NCI-H526 (cell line): ENCODE results near the gene SAMD4A.

ENCODE experiments used
- DNase-seq, 2 experiments: peaks; one replicate each; lab custom pipeline; 2025; lab: John Stamatoyannopoulos, UW

SAMD4A gene, protein sequence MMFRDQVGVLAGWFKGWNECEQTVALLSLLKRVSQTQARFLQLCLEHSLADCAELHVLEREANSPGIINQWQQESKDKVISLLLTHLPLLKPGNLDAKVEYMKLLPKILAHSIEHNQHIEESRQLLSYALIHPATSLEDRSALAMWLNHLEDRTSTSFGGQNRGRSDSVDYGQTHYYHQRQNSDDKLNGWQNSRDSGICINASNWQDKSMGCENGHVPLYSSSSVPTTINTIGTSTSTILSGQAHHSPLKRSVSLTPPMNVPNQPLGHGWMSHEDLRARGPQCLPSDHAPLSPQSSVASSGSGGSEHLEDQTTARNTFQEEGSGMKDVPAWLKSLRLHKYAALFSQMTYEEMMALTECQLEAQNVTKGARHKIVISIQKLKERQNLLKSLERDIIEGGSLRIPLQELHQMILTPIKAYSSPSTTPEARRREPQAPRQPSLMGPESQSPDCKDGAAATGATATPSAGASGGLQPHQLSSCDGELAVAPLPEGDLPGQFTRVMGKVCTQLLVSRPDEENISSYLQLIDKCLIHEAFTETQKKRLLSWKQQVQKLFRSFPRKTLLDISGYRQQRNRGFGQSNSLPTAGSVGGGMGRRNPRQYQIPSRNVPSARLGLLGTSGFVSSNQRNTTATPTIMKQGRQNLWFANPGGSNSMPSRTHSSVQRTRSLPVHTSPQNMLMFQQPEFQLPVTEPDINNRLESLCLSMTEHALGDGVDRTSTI

DNA sequence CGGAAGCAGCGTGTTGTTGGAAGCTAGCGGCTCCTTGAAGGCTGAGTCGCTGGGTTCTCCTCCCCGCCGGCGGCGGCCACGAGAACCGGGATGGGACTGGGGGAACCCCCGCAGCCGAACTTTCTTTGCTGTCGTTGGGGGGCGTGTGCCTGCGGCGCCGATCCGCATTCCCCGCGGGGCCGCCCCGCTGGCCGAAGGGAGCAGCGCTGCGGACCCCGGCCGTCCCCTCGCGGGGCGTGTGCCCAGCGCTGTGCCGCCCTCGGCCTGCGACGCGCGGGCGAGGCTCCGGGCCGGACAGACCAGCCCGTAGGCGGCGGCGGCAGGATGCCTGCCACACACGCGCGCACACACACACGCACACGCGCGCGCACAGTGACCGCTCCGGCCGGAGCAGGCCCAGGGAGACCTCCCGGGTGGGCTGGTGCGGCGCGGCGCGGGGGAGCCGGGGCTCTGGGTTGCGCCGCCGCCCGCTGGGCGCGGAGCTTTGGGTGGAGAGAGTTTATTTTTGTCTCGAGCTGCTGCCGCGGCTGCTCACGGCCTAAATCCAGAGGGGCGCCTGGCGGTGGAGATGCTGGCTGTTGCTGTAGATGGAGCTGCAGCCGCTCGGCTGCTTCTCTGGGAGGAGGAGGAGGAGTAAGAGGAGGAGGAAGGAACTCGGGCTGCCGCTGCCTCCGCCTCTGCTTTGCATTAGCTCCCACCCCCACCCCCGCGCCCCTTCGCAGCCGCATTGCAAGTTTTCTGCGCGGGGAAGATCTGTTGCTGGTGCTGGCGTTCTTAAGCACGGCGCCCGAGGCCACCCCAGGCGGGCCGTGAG lies at the start of gene SAMD4A:
TSS of gene SAMD4A (plus strand) at position 719 of the 814 bp plus-strand sequence. CDS start 789 bp downstream, outside the sequence.
- peak; percentile 53 to 90 for DNase-seq

DNA sequence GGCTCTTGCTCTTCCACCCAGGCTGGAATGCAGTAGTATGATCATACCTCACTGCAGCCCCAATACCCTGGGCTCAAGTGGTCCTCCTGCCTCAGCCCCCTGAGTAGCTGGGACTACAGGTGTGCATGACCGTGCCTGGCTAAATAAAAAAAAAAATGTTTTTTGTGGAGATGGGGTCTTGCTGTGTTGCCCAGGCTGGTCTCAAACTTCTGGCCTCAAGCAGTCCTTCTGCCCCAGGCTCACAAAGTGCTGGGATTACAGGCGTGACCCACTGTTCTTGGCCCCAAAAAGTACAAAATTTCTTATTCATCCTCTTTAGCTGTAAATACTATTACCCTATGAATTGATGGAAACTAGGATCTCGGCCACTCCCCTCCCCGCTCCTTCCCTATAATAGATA lies 42.5 kb upstream of the SAMD4A start:
- no peak for DNase-seq

DNA sequence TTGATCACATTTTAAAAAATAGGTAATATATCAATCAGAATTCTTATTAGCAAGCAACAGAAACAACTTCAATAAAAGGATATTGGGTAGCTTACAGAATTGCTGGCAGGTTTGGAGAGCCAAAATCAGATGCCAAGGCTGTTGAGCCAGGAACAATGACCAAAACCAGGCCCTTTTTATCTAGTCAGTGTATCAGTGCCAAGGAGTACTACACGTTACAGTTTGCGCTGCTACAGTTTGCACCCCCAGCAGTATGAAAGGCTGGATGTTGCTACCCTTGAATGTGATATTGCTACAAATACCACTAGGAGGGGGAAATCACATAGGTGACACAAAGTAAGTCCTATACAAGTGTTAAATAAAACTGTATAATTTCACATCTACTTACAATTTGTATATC lies 38.0 kb upstream of the SAMD4A start:
- no peak for DNase-seq

DNA sequence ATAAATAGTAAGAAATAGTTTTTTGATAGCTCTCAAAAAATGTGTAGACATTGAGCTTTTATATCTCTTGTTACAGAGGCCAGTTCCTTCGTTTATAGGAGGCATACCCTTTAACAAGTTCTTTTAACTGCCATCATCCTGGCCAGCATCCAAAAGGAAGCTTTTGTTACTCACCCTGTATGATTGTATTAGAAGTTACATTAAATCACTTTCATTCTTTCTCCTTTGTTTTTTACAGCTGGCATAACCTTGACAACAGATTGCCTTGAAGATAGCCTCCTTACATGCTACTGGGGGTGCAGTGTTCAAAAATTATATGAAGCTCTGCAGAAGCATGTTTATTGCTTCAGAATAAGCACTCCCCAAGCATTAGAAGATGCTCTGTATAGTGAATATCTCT lies 37.1 kb upstream of the SAMD4A start:
- no peak for DNase-seq

DNA sequence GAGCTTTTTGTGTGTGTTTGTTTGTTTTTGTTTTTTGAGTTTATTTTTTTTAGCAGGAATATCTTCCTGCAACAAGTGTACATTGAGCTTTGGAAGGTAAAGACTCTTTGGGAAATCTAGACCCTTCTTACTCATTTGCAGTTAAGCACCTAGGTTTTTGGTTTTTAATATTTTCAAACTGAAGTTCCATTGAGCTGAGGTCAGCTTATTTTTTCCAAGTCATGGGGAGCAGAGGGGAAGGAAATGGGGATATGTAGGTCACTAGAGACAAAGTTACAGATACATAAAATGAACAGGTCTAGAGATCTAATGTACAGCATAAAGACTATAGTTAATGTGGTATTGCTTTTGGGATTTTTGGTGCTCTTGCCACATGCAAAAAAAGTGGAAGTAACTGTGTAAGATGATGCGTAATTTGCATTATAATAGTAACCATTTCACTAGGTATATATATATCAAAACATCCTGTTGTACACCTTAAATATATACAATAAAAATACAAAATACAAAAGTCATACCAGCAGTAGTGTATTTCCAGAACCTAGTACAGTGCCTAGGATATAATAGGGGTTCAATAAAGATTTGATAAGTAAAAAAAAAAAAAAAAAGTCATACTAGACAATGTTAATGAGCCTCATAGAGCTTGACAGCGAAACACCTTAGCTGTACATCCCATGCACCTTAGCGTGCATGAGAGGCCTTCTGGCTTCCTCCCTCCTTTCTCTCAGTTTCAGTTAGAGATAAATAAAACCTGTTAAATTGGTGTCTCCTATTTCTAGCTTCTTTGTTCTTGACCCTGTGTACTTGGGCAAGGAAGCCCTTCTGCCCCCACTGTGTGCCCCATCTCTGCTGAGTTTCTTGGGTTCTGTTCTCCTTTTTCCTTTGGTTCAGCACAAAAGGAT lies 34.6 kb upstream of the SAMD4A start:
- no peak for DNase-seq

DNA sequence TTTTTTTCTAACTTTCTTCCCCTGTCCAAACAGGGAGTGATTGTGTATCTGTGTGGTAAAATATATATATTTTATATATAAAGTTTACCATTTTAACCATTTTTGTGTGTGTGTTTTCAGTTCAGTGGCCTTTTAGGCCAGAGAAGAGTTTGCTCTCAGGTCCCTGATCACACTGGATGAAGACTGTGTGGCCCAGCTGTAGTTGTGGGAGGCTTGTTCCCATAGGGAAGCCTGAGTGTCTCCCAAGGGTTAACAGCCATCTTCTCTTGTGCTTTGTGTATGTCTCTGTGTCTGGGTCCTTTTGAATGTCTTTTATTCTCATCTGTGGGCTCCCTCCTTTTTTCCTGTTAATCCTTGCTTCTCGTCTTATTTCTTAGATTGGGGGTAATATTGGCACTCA lies 33.8 kb upstream of the SAMD4A start:
- no peak for DNase-seq

DNA sequence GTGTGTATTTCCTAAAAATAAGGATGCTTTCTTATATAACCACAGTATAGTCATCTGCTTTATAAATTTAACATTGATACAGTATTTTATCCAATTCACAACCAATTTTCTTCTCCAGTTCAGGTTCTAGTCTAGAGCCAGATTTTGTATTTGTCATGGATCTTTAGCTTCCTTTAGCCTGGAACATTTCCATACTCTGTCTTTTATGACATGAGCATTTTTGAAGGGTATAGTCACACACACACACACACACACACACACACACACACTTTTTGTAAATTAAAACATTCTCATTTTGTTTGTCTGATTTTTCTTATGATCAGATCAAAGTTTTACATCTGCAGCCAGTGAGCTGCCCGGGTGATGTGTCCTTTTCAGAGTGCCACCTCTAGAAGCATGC lies 31.8 kb upstream of the SAMD4A start:
- DNase-seq: no peak

DNA sequence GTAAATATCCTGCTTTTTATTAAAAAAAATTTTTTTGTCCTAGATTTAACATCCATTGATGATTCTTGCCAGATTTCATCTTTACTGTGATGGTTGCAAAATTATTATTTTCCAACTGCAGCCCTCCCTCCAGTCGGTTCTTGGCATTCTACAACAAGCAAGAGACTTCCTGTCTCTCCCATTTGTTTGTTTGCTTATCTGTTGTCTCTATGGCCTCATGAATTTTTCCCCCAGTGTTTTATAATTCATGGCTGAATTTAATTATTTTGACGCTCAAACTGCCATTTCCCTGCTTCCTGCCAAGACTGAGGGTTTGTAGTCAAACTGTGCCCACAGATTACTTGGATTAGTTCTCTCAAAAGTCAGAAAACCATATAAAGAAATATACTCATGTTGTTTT lies 31.3 kb upstream of the SAMD4A start:
- DNase-seq: no peak

DNA sequence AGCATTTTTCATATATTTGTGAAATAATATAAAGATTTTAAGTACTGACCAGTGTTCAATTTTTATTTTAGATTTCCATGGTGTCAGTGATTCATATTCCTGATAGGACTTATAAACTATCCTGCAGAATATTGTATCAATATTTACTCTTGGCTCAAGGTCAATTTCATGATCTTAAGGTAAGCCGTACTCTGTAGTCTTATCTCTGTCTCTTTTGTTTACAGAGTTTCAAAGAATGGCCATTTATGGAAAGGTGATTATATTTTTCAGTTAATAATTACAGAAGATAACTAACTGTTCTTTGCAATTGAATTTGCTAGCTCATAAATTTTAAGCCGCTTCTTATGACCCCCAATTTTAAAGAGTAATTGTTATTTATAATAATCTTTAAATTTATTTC lies 29.3 kb upstream of the SAMD4A start:
- no peak for DNase-seq

DNA sequence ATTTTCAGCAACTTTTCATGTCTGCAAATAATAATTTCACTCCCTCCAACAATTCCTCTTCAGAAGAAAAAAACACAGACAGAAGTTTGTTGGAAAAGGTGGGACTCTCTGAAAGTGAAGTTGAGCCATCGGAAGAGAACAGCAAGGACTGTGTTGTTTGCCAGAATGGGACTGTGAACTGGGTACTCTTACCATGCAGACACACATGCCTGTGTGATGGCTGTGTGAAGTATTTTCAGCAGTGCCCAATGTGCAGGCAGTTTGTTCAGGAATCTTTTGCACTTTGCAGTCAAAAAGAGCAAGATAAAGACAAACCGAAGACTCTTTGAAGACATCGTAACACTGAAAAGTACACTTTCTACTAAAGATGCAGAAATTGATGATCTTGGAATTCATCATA lies 28.9 kb upstream of the SAMD4A start:
- DNase-seq: no peak

DNA sequence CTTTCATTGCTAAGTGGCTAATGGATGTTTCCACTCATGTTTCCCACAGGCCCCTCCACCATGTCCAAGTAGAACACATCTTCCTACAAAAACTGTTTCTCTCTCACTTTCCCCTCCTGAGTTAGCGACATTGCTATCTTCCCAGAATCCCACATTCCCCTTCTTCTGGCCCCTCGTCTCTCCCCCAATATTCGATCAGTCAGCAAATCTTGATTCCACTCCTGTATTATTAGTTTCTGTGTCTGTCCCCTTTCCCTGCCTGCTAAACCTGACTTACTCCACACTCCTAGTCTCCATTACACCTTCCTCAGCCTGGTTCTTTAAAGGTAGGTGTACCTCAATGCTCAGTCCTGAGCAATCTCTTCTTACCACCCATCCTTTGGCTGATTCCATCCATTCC lies 19.3 kb upstream of the SAMD4A start:
- DNase-seq: no peak

DNA sequence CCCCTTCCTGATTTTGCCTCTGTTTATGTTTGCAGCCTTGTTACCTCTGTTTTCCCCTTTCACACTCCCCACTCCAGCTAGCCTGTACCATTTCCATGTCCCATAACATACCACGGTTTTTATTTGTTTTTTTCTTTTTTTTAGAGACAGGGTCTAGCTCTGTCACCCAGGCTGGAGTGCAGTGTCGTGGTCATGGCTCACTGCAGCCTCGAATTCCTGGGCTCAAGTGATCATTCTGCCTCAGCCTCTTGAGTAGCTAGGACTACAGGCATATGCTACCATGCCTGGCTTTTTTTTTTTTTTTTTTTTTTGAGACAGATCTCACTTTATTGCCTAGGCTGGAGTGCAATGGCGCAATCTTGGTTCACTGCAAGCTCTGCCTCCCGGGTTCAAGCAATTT lies 18.4 kb upstream of the SAMD4A start:
- no peak for DNase-seq

DNA sequence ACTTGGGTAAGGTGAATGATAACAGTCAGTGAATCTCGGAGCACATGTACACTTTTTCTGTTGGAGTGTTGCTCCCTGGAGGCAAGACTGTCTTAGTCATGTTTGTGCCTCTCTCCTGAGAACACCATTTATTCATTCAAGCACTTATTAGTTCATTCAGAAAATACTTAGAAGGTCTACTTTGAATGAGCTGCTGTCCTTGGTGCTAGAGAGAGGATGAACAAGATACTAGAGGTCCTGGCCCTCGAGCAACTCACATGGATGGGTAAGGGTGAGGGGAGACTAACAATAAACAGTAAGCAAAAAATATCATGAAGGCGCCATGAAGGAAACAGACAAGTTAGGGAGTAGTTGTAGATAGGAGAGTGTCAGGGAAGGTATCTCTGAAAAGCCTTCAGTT lies 17.1 kb upstream of the SAMD4A start:
- no peak for DNase-seq

DNA sequence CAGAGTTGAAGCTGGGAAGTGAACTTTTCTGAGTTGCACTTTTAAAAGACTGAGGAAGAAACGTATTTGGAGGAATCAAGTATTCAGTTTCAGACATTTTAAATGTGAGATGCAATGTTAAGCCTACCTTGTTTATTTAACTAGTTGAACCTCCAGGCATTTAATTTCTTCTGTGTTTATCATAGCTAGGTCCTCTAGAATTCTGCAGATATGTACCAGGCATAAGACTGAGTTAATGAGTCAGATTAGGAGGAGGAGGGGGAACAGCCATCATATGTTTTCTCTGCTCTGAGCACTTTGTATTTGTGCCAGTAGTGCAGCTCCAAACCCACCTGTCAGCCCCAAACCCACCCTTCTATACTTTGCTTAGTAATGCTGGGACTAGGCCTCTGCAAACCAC lies 16.4 kb upstream of the SAMD4A start:
- no peak for DNase-seq

DNA sequence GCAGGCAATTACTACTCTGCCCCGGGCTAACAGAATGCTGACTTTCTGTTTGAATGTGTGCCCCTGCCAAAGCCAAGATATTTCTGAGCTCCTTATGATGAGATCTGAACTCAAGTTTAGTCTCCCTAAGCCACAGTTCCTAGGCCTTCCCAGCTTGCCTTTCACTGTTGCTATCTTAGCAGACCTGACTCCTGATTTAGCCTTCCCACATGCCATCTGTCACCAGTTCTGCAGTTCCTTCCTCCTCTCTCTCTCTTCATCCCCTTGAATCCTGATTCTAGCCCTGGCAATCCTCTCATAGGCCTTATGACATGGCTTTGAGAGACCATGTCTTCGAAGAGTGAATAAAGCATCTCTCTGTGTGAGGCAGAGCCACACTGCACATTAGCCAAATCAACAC lies 12.5 kb upstream of the SAMD4A start:
- no peak for DNase-seq

DNA sequence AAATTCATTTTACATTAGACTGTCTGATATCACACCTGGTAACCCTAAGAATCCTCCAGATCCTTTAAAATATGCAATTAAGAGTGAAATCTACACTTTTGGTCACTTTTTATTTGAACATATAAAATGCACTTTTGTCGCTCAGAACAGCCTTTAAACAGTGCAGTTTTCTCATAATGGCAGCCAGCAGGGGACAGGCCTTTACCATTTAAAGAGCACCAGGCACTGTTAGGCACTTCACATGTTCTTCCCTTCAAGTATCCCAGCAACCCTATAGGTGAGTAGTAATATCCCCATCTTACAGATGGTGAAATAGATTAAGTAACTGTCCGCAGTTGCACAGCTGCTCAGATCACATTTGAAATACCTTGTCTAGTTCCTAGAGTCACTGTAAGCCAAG lies 11.3 kb upstream of the SAMD4A start:
- no peak for DNase-seq

DNA sequence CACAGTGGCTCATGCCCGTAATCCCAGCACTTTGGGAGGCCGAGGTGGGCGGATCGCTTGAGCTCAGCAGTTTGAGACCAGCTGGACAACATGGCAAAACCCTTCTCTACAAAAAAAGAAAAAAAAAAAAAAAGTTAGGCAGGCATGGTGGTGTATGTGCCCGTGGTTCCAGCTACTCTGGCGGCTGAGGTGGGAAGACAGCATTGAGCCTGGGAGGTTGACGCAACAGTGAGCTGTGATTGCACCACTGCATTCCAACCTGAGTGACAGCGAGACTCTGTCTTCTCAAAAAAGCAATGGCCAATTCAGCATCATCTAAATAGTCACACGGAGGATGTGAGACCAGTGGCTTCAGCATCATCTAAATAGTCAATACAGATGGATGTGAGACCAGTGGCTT lies 10.4 kb upstream of the SAMD4A start:
- DNase-seq: no peak

DNA sequence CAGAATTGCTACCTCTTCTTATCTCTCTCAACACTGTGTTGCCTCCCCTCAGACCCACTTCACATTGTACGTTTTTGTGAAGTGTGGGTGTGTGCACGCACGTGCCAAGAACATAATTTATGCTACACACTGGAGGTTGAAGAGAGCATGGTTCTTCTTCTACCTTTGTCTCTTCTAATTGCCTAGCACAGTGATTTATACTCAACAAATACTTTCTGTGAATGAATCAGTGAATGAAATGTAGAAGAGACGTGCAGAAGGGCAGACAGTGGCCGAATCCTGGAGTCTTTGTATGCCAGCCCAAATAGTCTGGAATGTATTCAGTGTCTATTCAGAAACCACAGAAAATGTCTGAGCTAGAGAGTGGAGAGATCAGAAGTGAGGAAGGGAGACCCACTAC lies 4.6 kb upstream of the SAMD4A start:
- no peak for DNase-seq

DNA sequence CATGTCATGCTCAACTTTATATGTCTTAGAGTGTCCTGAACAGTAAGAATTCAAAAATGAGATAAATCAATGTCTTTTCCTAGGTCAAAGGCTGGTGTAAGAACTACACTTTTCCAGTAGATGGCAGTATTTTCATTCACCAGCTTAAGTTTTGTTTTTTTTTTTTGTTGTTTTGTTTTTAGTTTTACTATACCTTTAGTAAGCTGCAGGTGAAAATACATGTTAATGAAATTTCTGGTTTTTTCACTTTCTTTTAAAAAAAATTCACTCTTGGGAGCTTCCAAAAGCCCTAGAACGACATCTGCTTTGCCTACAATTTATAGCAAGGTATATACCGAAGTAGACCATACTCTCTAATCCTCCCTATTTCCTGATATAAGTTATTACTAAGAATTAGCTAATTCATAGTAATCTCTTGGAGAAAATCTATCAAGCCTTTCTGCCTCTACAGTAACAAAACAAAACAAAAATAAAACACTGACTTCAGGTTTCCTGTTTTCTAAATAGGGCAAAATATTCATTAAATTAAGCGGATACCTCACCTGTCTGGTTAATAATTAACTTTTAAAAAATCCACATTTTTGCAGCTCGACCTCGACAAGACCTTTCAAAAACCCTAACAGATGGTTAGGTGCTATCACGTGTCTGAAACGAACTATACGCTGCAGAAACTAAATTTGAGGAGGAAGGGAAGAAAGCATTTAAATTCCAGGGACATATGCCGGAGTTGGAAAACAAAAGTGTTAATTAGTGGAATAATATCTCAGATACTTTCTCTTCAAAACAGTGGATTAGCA lies 2.7 kb upstream of the SAMD4A start:
- DNase-seq: peak in 1 of 2 experiments; percentile 47

DNA sequence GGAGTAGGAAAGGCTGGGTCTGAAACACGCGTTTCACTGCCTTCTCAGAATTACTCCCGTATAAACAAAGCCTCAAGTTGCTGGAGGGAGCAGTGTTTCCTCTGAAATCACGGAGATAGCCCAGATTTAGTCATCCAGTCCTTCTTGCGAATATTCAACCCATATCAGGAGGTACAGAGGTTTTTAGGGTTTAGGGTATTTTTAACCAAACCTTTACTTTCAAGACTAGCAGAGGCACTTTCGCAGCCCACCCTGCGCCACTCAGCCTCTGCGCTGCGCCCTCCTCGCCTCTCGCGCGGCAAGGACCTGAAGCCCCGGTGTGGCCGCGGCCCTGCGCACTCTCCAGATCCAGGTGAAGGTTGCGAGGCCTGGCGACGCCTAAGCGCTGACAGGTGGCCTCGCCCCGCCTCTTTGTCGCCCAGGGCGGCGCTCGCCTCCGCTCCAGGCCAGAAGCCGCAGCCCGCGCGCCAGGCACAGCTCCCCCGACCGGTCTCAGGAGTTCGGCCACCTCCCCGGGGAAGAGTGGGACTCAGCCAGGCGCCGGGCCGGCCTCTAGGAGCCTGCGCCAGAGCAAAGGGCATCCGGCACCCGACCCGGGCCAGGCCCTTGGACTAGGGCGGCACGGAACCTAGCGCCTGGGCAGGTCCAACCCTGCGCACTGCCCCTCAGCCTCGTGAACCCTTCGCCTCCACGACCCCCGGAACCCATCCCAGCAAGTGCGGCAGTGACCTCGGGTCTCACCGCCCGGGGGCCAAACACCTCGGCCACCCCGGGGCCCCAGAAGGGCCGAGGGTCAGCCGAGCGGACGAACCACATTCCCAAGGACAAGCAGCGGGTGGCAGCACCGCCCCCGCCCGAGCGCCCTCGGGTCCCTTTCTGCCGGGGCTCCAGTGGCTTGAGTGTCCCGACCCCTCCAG lies 1.8 kb upstream of the SAMD4A start:
- peak; percentile 5 to 90 for DNase-seq
